ENCODE results near the gene NOTCH3. TPM values are rescaled to one million over a fixed set of nuclear protein-coding genes. Genes with fewer than 3 reads are reported as not detected.
A peak's percentile ranks its signal among the peaks of the same experiment; 100 is the strongest.

The NOTCH3 gene
- total RNA-seq, 4 donors from 2014 or later = 19.9 to 78.7 (median 49.1) TPM

DNA sequence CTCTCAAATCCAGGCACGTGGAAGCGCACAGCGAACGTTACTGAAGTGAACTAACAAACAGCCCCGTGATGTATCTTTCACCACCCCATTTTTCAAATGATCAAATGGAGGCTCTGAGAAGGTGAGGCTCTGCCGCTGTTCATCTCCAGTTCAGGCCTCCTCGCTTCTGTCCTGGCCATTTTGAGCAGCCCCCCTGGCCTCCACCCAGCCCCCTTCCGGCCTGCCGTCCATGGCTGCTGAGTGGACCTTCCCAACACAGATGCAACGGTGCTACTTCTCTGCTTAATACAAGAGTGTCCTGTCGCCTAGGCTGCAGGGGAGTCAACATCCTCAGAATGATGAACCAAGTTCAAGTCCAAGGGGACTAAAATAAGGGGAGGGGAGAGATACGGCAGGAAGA, 83.9 kb downstream of the NOTCH3 start:
- intact Hi-C loops (cut with DNase I) = no loop called here
- H3K4me3 ChIP-seq = no peak overlapping the region
- no peak for DNase-seq (ENCODE audit: extremely low spot score)
- H3K27ac ChIP-seq (replicated peaks in 1 of 4) = peak overlapping the region in 2 of 4 donors; percentile 50 to 60
- peaks cover 64 to 100% (median 95%) of the 10 kb centered on the region in 4 donors for H3K36me3 ChIP-seq
- 73% methylated on average over 11 of the region's 12 CpGs for WGBS
- TF ChIP-seq POLR2AphosphoS5 (IDR thresholded peaks at IDR 0.05) (peak in 1 of 2 donors; percentile 2), EP300 (IDR thresholded peaks at IDR 0.05) (no peak)
- no peaks in the 10 kb centered on the region for H3K27me3 ChIP-seq
- no peaks in the 10 kb centered on the region for H3K9me3 ChIP-seq
- H3K4me1 ChIP-seq = peaks cover 16 to 24% (median 24%) of the 10 kb centered on the region in 4 donors

DNA sequence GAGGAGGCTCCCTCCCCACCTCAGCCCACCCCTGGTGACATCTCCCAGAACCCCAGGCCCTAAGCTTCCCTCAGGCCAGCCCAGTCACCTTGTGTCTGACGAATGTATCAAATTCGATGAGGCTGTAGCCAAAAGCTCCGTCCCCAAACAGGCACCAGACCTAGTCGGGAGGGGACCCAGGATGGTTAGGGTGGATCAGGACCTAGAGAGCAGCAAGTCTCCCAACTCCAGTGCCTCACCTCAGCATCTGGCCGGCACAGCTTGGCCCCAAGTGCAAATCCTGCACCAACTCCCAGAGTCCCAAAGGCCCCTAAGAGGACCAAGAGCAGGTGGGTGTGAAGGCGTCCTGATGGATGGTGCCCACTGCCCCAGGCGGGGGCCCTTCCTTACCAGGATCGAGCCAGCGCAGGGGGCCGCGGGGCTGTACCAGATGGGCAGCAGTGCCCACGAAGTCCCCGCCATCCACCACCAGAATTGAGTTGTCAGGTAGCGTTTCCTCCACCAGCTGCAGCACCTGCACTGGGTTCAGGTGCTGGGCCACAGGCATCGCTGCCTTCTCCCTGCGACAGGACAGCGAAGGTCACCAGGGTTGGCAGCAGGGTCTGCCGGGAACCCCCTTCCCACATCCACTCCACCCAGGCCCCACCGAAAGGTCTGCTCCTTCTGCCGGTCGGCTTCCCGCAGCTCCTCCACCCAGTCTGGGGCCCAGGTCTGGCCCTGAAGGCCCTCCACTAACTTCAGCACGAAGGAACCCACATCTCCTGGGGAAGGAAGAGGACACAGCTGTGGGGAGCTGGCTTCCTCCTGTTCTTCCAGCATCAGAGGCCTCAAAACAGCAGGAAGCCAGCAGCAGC, 84.8 kb downstream of the NOTCH3 start:
- intact Hi-C loops (cut with DNase I) = no loop called here
- peaks cover 70 to 100% (median 95%) of the 10 kb centered on the region in 4 donors for H3K36me3 ChIP-seq
- H3K27ac ChIP-seq (replicated peaks in 1 of 4) = peak overlapping the region; percentile 50 to 67 (median 62)
- DNase-seq (ENCODE audit: extremely low spot score) = no peak
- peaks cover 16 to 24% (median 24%) of the 10 kb centered on the region in 4 donors for H3K4me1 ChIP-seq
- H3K27me3 ChIP-seq = no peaks in the 10 kb centered on the region
- TF ChIP-seq, protein P1, sequence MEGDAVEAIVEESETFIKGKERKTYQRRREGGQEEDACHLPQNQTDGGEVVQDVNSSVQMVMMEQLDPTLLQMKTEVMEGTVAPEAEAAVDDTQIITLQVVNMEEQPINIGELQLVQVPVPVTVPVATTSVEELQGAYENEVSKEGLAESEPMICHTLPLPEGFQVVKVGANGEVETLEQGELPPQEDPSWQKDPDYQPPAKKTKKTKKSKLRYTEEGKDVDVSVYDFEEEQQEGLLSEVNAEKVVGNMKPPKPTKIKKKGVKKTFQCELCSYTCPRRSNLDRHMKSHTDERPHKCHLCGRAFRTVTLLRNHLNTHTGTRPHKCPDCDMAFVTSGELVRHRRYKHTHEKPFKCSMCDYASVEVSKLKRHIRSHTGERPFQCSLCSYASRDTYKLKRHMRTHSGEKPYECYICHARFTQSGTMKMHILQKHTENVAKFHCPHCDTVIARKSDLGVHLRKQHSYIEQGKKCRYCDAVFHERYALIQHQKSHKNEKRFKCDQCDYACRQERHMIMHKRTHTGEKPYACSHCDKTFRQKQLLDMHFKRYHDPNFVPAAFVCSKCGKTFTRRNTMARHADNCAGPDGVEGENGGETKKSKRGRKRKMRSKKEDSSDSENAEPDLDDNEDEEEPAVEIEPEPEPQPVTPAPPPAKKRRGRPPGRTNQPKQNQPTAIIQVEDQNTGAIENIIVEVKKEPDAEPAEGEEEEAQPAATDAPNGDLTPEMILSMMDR (IDR thresholded peaks at IDR 0.05) = no peak
- TF ChIP-seq POLR2AphosphoS5 (IDR thresholded peaks at IDR 0.05) (peak in 1 of 2 donors; percentile 15), EP300 (IDR thresholded peaks at IDR 0.05) (no peak), POLR2A (IDR thresholded peaks at IDR 0.05; ENCODE audit: low read depth) (no peak)
- 69% methylated on average over 10 of the region's 23 CpGs for WGBS
- H3K4me3 ChIP-seq = no peak overlapping the region
- no peaks in the 10 kb centered on the region for H3K9me3 ChIP-seq

DNA sequence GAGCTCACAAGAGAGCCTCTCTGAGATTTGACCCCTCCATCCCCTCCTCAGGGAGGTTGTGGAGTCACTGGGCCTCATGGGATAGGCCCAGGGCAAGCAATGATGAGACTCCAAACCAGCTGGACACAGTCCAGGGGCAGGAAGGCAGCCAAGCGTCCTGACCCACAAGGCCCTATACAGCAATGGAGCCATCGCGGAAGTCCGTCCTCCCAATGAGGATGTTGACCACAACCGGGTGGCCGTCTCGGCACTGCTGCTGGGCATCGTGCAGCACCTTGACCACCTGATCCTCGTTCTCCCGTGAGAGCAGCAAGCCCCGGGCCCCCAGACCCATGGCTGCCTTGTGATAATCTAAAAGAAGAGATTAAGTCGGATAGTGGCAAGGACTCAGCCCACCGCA, 85.7 kb downstream of the NOTCH3 start:
- Histone ChIP-seq H3K4me1 (peaks cover 16 to 24% (median 24%) of the 10 kb centered on the region in 4 donors), H3K27me3 (no peaks in the 10 kb centered on the region), H3K4me3 (no peak overlapping the region), H3K36me3 (peaks cover 71 to 100% (median 95%) of the 10 kb centered on the region in 4 donors), H3K9me3 (no peaks in the 10 kb centered on the region), H3K27ac (replicated peaks in 1 of 4) (peak overlapping the region; percentile 50 to 67 (median 62))
- intact Hi-C loops (cut with DNase I) = no loop called here
- 34% methylated on average over 6 of the region's 13 CpGs for WGBS
- no peak for DNase-seq (ENCODE audit: extremely low spot score)
- peak; percentile 39 to 49 for TF ChIP-seq POLR2AphosphoS5 (IDR thresholded peaks at IDR 0.05)
- TF ChIP-seq, protein P1 (IDR thresholded peaks at IDR 0.05) = no peak
- no peak for TF ChIP-seq EP300 (IDR thresholded peaks at IDR 0.05)

DNA sequence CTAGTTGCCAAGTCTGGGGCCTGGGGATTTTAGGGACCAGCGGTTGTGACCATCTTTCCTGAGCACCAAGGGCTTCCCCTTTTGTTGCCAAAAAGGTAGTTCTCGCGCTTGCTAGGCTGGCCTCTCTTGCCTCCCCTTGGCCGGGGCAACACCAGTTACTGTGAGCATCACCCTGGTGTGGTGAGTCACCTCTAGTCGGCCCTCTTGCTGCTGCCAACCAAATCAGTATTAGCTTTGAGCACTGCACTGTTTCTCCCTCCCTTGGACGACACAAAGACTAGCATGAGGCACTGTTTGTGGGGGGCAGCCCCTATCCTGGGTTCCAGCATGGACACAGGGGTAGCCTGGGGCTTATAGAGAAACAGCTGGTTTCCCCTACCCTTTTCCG, 86.6 kb downstream of the NOTCH3 start:
- no peaks in the 10 kb centered on the region for H3K9me3 ChIP-seq
- peaks cover 16 to 31% (median 26%) of the 10 kb centered on the region in 4 donors for H3K4me1 ChIP-seq
- no peaks in the 10 kb centered on the region for H3K27me3 ChIP-seq
- 77% methylated on average over 5 of the region's 7 CpGs for WGBS
- DNase-seq (ENCODE audit: extremely low spot score) = no peak
- no peak overlapping the region for H3K4me3 ChIP-seq
- intact Hi-C loops (cut with DNase I) = no loop called here
- TF ChIP-seq POLR2AphosphoS5 (IDR thresholded peaks at IDR 0.05) (no peak), POLR2A (IDR thresholded peaks at IDR 0.05; ENCODE audit: low read depth) (no peak), EP300 (IDR thresholded peaks at IDR 0.05) (no peak)
- TF ChIP-seq, protein P1 (IDR thresholded peaks at IDR 0.05) = no peak
- H3K36me3 ChIP-seq = peaks cover 72 to 100% (median 95%) of the 10 kb centered on the region in 4 donors
- H3K27ac ChIP-seq (replicated peaks in 1 of 4) = peak overlapping the region; percentile 32 to 67 (median 56)

Measured in esophagus muscularis mucosa (tissue), 4 donors.